Smooth muscle cell (in vitro differentiated cells): ENCODE results near the gene CDH23. TPM values are rescaled to one million over a fixed set of nuclear protein-coding genes. Genes with fewer than 3 reads are reported as not detected.

ENCODE experiments used
- DNase-seq: peaks from one replicate; lab custom pipeline; 2025; ENCODE audit not compliant: unreplicated experiment; lab: John Stamatoyannopoulos, UW
- H2AFZ ChIP-seq: fragments of 200-600 bp; sonication (generic); 2 replicates; pipeline ENCODE4 v1.6.0; 2016; ENCODE audit warnings: antibody characterized with exemption, low read depth, mild to moderate bottlenecking
- H3F3A ChIP-seq: fragments of 200-600 bp; sonication (generic); 2 replicates; pipeline ENCODE4 v1.6.0; 2017; ENCODE audit warnings: antibody characterized with exemption, low read depth
- H3K27ac ChIP-seq: fragments of 200-600 bp; sonication (generic); 2 replicates; pipeline ENCODE4 v1.5.1; 2016; ENCODE audit warnings: low read depth, mild to moderate bottlenecking
- H3K27me3 ChIP-seq: fragments of 200-600 bp; sonication (generic); 2 replicates; pipeline ENCODE4 v1.6.1; 2016; ENCODE audit warnings: low read depth, mild to moderate bottlenecking
- H3K36me3 ChIP-seq: fragments of 200-600 bp; sonication (generic); 2 replicates; pipeline ENCODE4 v1.5.1; 2016; ENCODE audit warnings: low read depth
- H3K4me1 ChIP-seq: fragments of 200-600 bp; sonication (generic); 2 replicates; pipeline ENCODE4 v1.5.1; 2016; ENCODE audit warnings: low read depth
- H3K4me2 ChIP-seq: fragments of 200-600 bp; sonication (generic); 2 replicates; pipeline ENCODE4 v1.6.0; 2016; ENCODE audit warnings: mild to moderate bottlenecking
- H3K4me3 ChIP-seq: fragments of 200-600 bp; sonication (generic); 2 replicates; pipeline ENCODE4 v1.5.1; 2016; ENCODE audit warnings: mild to moderate bottlenecking
- H3K79me2 ChIP-seq: fragments of 200-600 bp; sonication (generic); 2 replicates; pipeline ENCODE4 v1.6.0; 2016; ENCODE audit warnings: low read depth, mild to moderate bottlenecking
- H3K9ac ChIP-seq: fragments of 200-600 bp; sonication (generic); 2 replicates; pipeline ENCODE4 v1.6.0; 2016; ENCODE audit warnings: low read depth
- H3K9me3 ChIP-seq: fragments of 200-600 bp; sonication (generic); replicated peaks from 2 replicates; pipeline ENCODE4 v1.5.1; 2016; ENCODE audit warnings: low read depth
- H4K20me1 ChIP-seq: fragments of 200-600 bp; sonication (generic); 2 replicates; pipeline ENCODE4 v1.6.0; 2016; ENCODE audit warnings: low read depth
- WGBS: methylation state at CpG from one replicate; pipeline ENCODE4 v1.1.7; 2016; ENCODE audit warnings: low lambda C conversion rate; 5-methylcytosine and 5-hydroxymethylcytosine counted together
- polyA plus RNA-seq: library from polyadenylated mRNA; unstranded; fragments of >200 nt; fragmentation: Nextera tagmentation; extraction: Ambion mirVana; gene quantifications from 2 replicates; pipeline ENCODE4 v1.2.1, GENCODE V29; 2016
- total RNA-seq: library from RNA; depleted of rRNA; stranded (reverse); fragments of >200 nt; gene quantifications from 2 replicates; pipeline ENCODE4 v1.2.3, GENCODE V29; 2014
- TF ChIP-seq, protein P1 (sequence below): fragments of 200-600 bp; sonication (generic); IDR thresholded peaks from 2 replicates; pipeline ENCODE4 v1.5.1; 2017; ENCODE audit warnings: borderline replicate concordance, mild to moderate bottlenecking, antibody characterized with exemption; ENCODE audit not compliant: insufficient read depth, poor library complexity, severe bottlenecking

The CDH23 gene
- total and polyA plus RNA-seq, 2 experiments from 2014 or later, result 0.99 to 2.5 TPM

- TF ChIP-seq, protein P1, sequence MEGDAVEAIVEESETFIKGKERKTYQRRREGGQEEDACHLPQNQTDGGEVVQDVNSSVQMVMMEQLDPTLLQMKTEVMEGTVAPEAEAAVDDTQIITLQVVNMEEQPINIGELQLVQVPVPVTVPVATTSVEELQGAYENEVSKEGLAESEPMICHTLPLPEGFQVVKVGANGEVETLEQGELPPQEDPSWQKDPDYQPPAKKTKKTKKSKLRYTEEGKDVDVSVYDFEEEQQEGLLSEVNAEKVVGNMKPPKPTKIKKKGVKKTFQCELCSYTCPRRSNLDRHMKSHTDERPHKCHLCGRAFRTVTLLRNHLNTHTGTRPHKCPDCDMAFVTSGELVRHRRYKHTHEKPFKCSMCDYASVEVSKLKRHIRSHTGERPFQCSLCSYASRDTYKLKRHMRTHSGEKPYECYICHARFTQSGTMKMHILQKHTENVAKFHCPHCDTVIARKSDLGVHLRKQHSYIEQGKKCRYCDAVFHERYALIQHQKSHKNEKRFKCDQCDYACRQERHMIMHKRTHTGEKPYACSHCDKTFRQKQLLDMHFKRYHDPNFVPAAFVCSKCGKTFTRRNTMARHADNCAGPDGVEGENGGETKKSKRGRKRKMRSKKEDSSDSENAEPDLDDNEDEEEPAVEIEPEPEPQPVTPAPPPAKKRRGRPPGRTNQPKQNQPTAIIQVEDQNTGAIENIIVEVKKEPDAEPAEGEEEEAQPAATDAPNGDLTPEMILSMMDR, result no peak
- Histone ChIP-seq H4K20me1 (peaks cover 97% of the 10 kb centered on the region), H2AFZ (no peak overlapping the region), H3K4me3 (no peak overlapping the region), H3K27ac (no peak overlapping the region), H3K27me3 (no peaks in the 10 kb centered on the region), H3F3A (no peaks in the 10 kb centered on the region), H3K4me2 (no peak overlapping the region), H3K4me1 (peaks cover 18% of the 10 kb centered on the region), H3K9ac (no peak overlapping the region), H3K79me2 (peaks cover 56% of the 10 kb centered on the region), H3K9me3 (no peaks in the 10 kb centered on the region), H3K36me3 (peaks cover 10% of the 10 kb centered on the region)
- 91% methylated on average over 5 of the region's 5 CpGs for WGBS
- no peak for DNase-seq
These were observed 436.2 kb downstream of the CDH23 start for GRCh38 chr10:71832967-71833366.

DNA sequence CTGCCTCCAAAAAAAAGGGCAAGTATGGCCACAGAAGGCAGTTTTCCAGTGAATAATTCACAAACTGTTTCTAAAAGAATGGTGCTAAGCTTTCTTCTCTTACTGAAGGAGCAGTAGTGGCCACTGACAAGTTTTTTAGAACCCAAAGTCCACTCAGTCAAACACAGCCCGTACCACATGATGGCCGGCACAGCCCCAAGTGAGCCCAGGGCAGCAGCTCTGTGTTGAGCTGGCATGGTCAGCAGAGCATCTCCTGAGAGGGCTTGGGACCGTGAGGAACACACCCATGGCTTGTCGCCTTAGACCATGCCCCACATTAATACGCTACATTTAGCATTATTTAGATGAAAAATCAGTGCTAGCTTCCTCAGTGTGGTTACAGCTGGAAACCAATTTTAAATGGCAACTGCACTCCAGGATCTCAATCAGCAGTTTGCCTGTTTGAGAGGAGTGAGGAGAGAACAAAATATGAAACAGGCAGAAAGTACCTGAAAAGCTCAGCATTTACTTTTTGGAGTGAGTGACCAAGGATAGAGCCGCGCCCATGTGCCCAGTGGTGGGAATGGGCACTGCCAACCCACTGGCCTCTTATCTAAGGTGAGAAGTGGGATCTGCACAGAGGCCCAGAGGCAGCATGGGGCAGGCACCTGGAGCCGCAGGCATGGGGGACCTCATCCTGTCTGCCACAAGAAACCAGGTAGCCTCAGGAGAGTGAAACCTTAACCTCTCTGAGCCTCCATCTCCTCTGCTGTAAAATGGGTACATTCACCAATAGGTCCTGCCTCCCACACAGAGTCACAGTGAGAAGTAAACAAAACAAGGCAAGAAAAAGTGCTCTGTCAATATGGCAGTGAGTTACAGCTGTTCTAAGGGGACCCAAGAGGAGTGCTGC lies 437.0 kb downstream of the CDH23 start:
- Histone ChIP-seq H3F3A (no peaks in the 10 kb centered on the region), H3K27ac (no peak overlapping the region), H3K79me2 (peaks cover 58% of the 10 kb centered on the region), H3K4me1 (peaks cover 25% of the 10 kb centered on the region), H3K4me2 (no peak overlapping the region), H3K9ac (no peak overlapping the region), H3K27me3 (no peaks in the 10 kb centered on the region), H2AFZ (no peak overlapping the region), H4K20me1 (peaks cover 99% of the 10 kb centered on the region), H3K36me3 (peaks cover 8% of the 10 kb centered on the region), H3K4me3 (no peak overlapping the region), H3K9me3 (no peaks in the 10 kb centered on the region)
- WGBS, result 99% methylated on average over 8 of the region's 8 CpGs
- TF ChIP-seq, protein P1, result no peak
- no peak for DNase-seq

- H3F3A ChIP-seq, result no peaks in the 10 kb centered on the region
- H3K4me3 ChIP-seq, result no peak overlapping the region
- peaks cover 99% of the 10 kb centered on the region for H4K20me1 ChIP-seq
- peaks cover 8% of the 10 kb centered on the region for H3K36me3 ChIP-seq
- no peak overlapping the region for H3K9ac ChIP-seq
- H3K27ac ChIP-seq, result no peak overlapping the region
- TF ChIP-seq, protein P1, result no peak
- WGBS, result 95% methylated on average over 14 of the region's 14 CpGs
- H3K79me2 ChIP-seq, result peaks cover 58% of the 10 kb centered on the region
- no peak overlapping the region for H2AFZ ChIP-seq
- DNase-seq, result no peak
- H3K27me3 ChIP-seq, result no peaks in the 10 kb centered on the region
- H3K4me1 ChIP-seq, result peaks cover 31% of the 10 kb centered on the region
- no peak overlapping the region for H3K4me2 ChIP-seq
- no peaks in the 10 kb centered on the region for H3K9me3 ChIP-seq
These were observed 437.6 kb downstream of the CDH23 start for GRCh38 chr10:71834343-71834674.
